Uterus (tissue), 2 donors: ENCODE data around the gene C1orf21.

Source experiments
- POLR2A ChIP-seq, 2 donors: fragments of 450-650 bp; IDR thresholded peaks; one replicate each; pipeline ENCODE4 v1.6.1; 2016; ENCODE audit warnings: antibody characterized with exemption in 2 of 2, mild to moderate bottlenecking in 1 of 2, moderate library complexity in 1 of 2
- TF ChIP-seq, protein P1 (sequence below), 4 experiments: fragments of 200-600 bp in 2 of 4; fragments of 450-650 bp in 2 of 4; sonication (generic) in 2 of 4; IDR thresholded peaks; one replicate each; pipeline ENCODE4 v1.5.1; 2016 to 2019; ENCODE audit warnings: antibody characterized with exemption in 4 of 4, mild to moderate bottlenecking in 2 of 4, moderate library complexity in 1 of 4

GRCh38 chr1:184648160-184648855, 261.5 kb downstream of the C1orf21 start:
- TF ChIP-seq, protein P1, sequence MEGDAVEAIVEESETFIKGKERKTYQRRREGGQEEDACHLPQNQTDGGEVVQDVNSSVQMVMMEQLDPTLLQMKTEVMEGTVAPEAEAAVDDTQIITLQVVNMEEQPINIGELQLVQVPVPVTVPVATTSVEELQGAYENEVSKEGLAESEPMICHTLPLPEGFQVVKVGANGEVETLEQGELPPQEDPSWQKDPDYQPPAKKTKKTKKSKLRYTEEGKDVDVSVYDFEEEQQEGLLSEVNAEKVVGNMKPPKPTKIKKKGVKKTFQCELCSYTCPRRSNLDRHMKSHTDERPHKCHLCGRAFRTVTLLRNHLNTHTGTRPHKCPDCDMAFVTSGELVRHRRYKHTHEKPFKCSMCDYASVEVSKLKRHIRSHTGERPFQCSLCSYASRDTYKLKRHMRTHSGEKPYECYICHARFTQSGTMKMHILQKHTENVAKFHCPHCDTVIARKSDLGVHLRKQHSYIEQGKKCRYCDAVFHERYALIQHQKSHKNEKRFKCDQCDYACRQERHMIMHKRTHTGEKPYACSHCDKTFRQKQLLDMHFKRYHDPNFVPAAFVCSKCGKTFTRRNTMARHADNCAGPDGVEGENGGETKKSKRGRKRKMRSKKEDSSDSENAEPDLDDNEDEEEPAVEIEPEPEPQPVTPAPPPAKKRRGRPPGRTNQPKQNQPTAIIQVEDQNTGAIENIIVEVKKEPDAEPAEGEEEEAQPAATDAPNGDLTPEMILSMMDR (IDR thresholded peaks at IDR 0.05) = no peak
- no peak for TF ChIP-seq POLR2A (IDR thresholded peaks at IDR 0.05)
